Liver (tissue), 9 donors: Measurements from ENCODE around the gene ZSWIM8. TPM values are rescaled to one million over a fixed set of nuclear protein-coding genes. Genes with fewer than 3 reads are reported as not detected.

Experiments used
- DNase-seq: peaks from one replicate; pipeline ENCODE4 v3.0.0-alpha.2; 2017; ENCODE audit warnings: low spot score
- H3K27ac ChIP-seq, 2 donors: one replicate each; pipeline ENCODE4 v1.7.0; 2013; ENCODE audit warnings: inconsistent platforms in 2 of 2, low read length in 2 of 2, control low read depth in 1 of 2, low read depth in 1 of 2, mild to moderate bottlenecking in 1 of 2
- H3K27me3 ChIP-seq, 4 donors: one replicate each; pipeline versions ENCODE4 v1.6.1 to v1.7.0; 2013; ENCODE audit warnings: low read length in 3 of 4, inconsistent platforms in 1 of 4, mild to moderate bottlenecking in 1 of 4, moderate library complexity in 1 of 4; ENCODE audit not compliant: control insufficient read depth in 4 of 4, insufficient read depth in 4 of 4
- H3K36me3 ChIP-seq, 4 donors: one replicate each; pipeline versions ENCODE4 v1.6.1 to v1.7.0; 2013; ENCODE audit warnings: low read length in 3 of 4, mild to moderate bottlenecking in 3 of 4, low read depth in 1 of 4, moderate library complexity in 1 of 4; ENCODE audit not compliant: control insufficient read depth in 4 of 4, insufficient read depth in 3 of 4
- H3K4me1 ChIP-seq, 4 donors: one replicate each; pipeline versions ENCODE4 v1.6.1 to v1.7.0; 2013; ENCODE audit warnings: low read length in 3 of 4, mild to moderate bottlenecking in 3 of 4, moderate library complexity in 1 of 4; ENCODE audit not compliant: control insufficient read depth in 4 of 4, insufficient read depth in 4 of 4
- H3K4me3 ChIP-seq, 3 donors: one replicate each; pipeline versions ENCODE4 v1.6.1 to v1.7.0; 2013; ENCODE audit warnings: low read length in 3 of 3, control low read depth in 1 of 3, low read depth in 1 of 3, mild to moderate bottlenecking in 1 of 3
- H3K9ac ChIP-seq, 2 donors: one replicate each; pipeline ENCODE4 v1.7.0; 2013; ENCODE audit warnings: low read length in 2 of 2, mild to moderate bottlenecking in 2 of 2, moderate library complexity in 2 of 2, control low read depth in 1 of 2, low read depth in 1 of 2
- H3K9me3 ChIP-seq, 4 donors: one replicate each; pipeline versions ENCODE4 v1.6.1 to v1.7.0; 2013; ENCODE audit warnings: low read length in 3 of 4; ENCODE audit not compliant: control insufficient read depth in 4 of 4
- CTCF ChIP-seq: fragments of 150-350 bp; IDR thresholded peaks from 2 replicates; pipeline ENCODE4 v1.5.1; 2017; ENCODE audit warnings: improper control_type of control experiment, low read depth, low read length; ENCODE audit not compliant: missing input control
- EGR1 ChIP-seq, 2 donors: IDR thresholded peaks; 2 replicates each; pipeline ENCODE4 v1.6.1; 2016 to 2018; ENCODE audit warnings: antibody characterized with exemption in 2 of 2, low read depth in 2 of 2
- FOXA2 ChIP-seq: IDR thresholded peaks from 2 replicates; pipeline ENCODE4 v1.6.1; 2016; ENCODE audit warnings: antibody characterized with exemption
- GABPA ChIP-seq, 2 donors: IDR thresholded peaks in 1 of 2; conservative IDR thresholded peaks in 1 of 2; 2 replicates each; pipeline ENCODE4 v1.6.1; 2016; ENCODE audit warnings: antibody characterized with exemption in 2 of 2, mild to moderate bottlenecking in 1 of 2, moderate library complexity in 1 of 2
- HNF4A ChIP-seq, 2 donors: conservative IDR thresholded peaks; 2 replicates each; pipeline ENCODE4 v1.6.1; 2016; ENCODE audit warnings: antibody characterized with exemption in 2 of 2, mild to moderate bottlenecking in 2 of 2
- HNF4G ChIP-seq: IDR thresholded peaks from 2 replicates; pipeline ENCODE4 v1.6.1; 2016; ENCODE audit warnings: antibody characterized with exemption
- MAX ChIP-seq: IDR thresholded peaks from 2 replicates; pipeline ENCODE4 v1.6.1; 2016; ENCODE audit warnings: antibody characterized with exemption
- NR2F2 ChIP-seq: IDR thresholded peaks from 2 replicates; pipeline ENCODE4 v1.6.1; 2016; ENCODE audit warnings: antibody characterized with exemption
- RAD21 ChIP-seq, 2 donors: IDR thresholded peaks; 2 replicates each; pipeline ENCODE4 v1.6.1; 2016; ENCODE audit warnings: antibody characterized with exemption in 2 of 2, mild to moderate bottlenecking in 2 of 2
- RXRA ChIP-seq, 2 donors: IDR thresholded peaks; 2 replicates each; pipeline ENCODE4 v1.6.1; 2017 to 2018; ENCODE audit warnings: antibody characterized with exemption in 2 of 2, mild to moderate bottlenecking in 1 of 2
- TAF1 ChIP-seq: conservative IDR thresholded peaks from 2 replicates; pipeline ENCODE4 v1.6.1; 2016; ENCODE audit warnings: antibody characterized with exemption, mild to moderate bottlenecking
- YY1 ChIP-seq: IDR thresholded peaks from 2 replicates; pipeline ENCODE4 v1.6.1; 2016; ENCODE audit warnings: antibody characterized with exemption, mild to moderate bottlenecking
- ZBTB33 ChIP-seq: IDR thresholded peaks from 2 replicates; pipeline ENCODE4 v1.6.1; 2016; ENCODE audit warnings: antibody characterized with exemption
- WGBS: extraction: QIAGEN DNeasy Blood & Tissue Kit; methylation state at CpG from one replicate; pipeline ENCODE4 v1.1.7; 2013; 5-methylcytosine and 5-hydroxymethylcytosine counted together
- polyA plus RNA-seq, 2 donors: library from polyadenylated mRNA; stranded (reverse) in 1 of 2; unstranded in 1 of 2; fragments of 200-250 nt in 1 of 2; fragments of >200 nt in 1 of 2; fragmentation: Nextera tagmentation in 1 of 2; extraction: Ambion mirVana in 1 of 2; gene quantifications; one replicate each; pipeline versions ENCODE4 v1.2.1 to v1.2.3, GENCODE V29; 2013 to 2015
- total RNA-seq, 2 donors: library from RNA; depleted of rRNA; stranded (reverse); fragments of >200 nt; gene quantifications; one replicate each; pipeline ENCODE4 v1.2.3, GENCODE V29; 2014
- TF ChIP-seq, protein P1 (sequence below): IDR thresholded peaks from 2 replicates; pipeline ENCODE4 v1.6.1; 2016; ENCODE audit warnings: antibody characterized with exemption, mild to moderate bottlenecking
- donor health status: healthy.
- donor health status: healthy.
- donor health status: healthy.
- donor health status: healthy.
- donor health status: healthy.

ZSWIM8 gene
- total and polyA plus RNA-seq, 4 donors: 33.3 to 66.2 (median 44.4) TPM

DNA sequence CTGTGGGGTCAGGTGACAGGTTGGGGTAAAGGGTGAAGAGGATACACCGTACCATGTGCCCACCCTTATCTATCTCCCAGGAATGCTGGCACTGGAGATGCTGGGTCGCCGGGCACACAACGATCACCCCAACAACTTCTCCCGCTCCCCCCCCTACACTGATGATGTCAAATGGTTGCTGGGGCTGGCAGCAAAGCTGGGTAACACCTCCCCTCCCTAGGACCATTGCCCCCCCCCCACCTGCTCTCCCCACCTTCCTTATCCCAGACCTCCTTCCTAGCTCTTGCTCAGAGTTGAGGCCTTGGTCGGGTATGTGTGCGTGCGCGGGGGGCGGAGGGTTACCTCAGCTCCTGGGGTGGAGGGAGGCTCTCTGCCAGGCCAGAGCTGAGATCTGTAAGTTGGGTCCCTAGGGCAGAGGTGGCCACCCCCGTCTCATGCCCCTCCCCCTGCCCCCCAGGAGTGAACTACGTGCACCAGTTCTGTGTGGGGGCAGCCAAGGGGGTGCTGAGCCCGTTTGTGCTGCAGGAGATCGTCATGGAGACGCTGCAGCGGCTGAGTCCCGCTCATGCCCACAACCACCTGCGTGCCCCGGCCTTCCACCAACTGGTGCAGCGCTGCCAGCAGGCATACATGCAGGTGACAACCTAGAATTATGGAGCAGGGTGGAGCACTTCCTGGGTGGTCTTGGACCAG is 15.3 kb downstream of the ZSWIM8 start (continued):
- no peak for TF ChIP-seq GABPA (IDR thresholded peaks at IDR 0.05 in 1 of 2, conservative IDR thresholded peaks at IDR 0.05 in 1 of 2)
- TF ChIP-seq, protein P1, sequence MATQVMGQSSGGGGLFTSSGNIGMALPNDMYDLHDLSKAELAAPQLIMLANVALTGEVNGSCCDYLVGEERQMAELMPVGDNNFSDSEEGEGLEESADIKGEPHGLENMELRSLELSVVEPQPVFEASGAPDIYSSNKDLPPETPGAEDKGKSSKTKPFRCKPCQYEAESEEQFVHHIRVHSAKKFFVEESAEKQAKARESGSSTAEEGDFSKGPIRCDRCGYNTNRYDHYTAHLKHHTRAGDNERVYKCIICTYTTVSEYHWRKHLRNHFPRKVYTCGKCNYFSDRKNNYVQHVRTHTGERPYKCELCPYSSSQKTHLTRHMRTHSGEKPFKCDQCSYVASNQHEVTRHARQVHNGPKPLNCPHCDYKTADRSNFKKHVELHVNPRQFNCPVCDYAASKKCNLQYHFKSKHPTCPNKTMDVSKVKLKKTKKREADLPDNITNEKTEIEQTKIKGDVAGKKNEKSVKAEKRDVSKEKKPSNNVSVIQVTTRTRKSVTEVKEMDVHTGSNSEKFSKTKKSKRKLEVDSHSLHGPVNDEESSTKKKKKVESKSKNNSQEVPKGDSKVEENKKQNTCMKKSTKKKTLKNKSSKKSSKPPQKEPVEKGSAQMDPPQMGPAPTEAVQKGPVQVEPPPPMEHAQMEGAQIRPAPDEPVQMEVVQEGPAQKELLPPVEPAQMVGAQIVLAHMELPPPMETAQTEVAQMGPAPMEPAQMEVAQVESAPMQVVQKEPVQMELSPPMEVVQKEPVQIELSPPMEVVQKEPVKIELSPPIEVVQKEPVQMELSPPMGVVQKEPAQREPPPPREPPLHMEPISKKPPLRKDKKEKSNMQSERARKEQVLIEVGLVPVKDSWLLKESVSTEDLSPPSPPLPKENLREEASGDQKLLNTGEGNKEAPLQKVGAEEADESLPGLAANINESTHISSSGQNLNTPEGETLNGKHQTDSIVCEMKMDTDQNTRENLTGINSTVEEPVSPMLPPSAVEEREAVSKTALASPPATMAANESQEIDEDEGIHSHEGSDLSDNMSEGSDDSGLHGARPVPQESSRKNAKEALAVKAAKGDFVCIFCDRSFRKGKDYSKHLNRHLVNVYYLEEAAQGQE: no peak
- TF ChIP-seq MAX: no peak
- TF ChIP-seq FOXA2: no peak

DNA sequence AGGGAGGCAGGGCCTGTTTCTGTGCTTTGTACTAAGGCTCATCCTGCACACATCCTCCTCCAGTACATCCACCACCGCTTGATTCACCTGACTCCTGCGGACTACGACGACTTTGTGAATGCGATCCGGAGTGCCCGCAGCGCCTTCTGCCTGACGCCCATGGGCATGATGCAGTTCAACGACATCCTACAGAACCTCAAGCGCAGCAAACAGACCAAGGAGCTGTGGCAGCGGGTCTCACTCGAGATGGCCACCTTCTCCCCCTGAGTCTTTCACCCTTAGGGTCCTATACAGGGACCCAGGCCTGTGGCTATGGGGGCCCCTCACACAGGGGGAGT is 15.8 kb downstream of the ZSWIM8 start:
- DNase-seq: no peak
- H3K27me3 ChIP-seq: no peaks in the 10 kb centered on the region

DNA sequence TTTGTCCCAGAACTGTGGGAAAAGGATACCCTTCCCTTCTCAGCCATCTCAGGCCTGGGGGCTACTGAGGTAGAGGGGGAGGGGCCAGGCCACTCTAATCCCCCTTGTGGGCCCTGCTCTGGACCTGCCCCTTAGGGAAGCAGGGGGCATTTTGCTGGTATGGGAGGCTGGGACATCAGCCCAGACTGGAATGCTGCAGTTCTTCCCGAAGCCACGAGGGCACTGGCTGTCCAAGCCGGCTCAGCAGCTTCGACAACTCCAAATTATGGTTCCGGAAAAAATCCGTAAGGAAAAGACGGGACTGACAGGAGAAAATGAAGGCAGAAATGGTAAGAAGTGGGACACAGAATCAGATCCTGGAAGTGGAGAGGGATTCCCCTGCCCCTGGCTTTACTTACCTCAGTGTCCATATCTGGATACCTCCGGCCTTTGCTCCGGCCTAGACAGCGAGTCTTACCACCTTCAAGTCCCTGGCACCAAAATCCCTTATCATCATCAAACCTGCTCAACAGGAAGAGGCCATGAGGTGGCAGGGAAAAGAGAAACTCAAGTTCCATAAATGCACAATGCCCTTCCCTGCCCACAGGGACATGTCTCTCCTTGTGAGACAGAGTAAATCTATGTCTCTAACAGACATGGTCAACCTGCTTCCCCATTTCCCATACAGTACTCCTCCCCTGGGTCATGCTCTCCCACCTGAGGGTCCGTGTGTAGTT is 17.0 kb downstream of the ZSWIM8 start:
- no peaks in the 10 kb centered on the region for H3K9me3 ChIP-seq
- no peak for DNase-seq
- 90% methylated on average over 11 of the region's 11 CpGs for WGBS
- no peaks in the 10 kb centered on the region for H3K27me3 ChIP-seq
- peaks cover 0 to 4% (median 0%) of the 10 kb centered on the region in 4 donors for H3K4me1 ChIP-seq
- H3K36me3 ChIP-seq: peaks cover 17 to 83% (median 68%) of the 10 kb centered on the region in 4 donors
- H3K9ac ChIP-seq: no peak overlapping the region
- no peak overlapping the region for H3K4me3 ChIP-seq
- TF ChIP-seq, protein P1: no peak
- TF ChIP-seq CTCF (no peak), HNF4G (no peak), ZBTB33 (no peak), EGR1 (IDR thresholded peaks at IDR 0.05; ENCODE audit: low read depth in 2 of 2) (no peak), TAF1 (no peak), MAX (no peak), RAD21 (IDR thresholded peaks at IDR 0.05) (no peak), NR2F2 (no peak), RXRA (IDR thresholded peaks at IDR 0.05) (no peak), HNF4A (conservative IDR thresholded peaks at IDR 0.05) (no peak)
- H3K27ac ChIP-seq: no peak overlapping the region

More for the DNA sequence above, 15.8 kb downstream of the ZSWIM8 start:
- no peak overlapping the region for H3K27ac ChIP-seq
- H3K4me1 ChIP-seq: no peaks in the 10 kb centered on the region
- 96% methylated on average over 13 of the region's 13 CpGs for WGBS
- no peaks in the 10 kb centered on the region for H3K9me3 ChIP-seq
- H3K36me3 ChIP-seq: peaks cover 20 to 87% (median 67%) of the 10 kb centered on the region in 4 donors
- no peak for TF ChIP-seq MAX
- TF ChIP-seq FOXA2: no peak
- no peak for TF ChIP-seq YY1
- no peak for TF ChIP-seq GABPA (IDR thresholded peaks at IDR 0.05 in 1 of 2, conservative IDR thresholded peaks at IDR 0.05 in 1 of 2)
- H3K9ac ChIP-seq: no peak overlapping the region
- no peak overlapping the region for H3K4me3 ChIP-seq
